Stimulated activated CD4-positive, alpha-beta T cell treated with anti-CD3 and anti-CD28 coated beads, Interleukin-4, amount 100 ng/mL, for 1 hour (primary cell): ENCODE results near the gene WAS.

Source experiments
- DNase-seq: peaks from one replicate; pipeline ENCODE4 v3.0.0-alpha.2; 2020

The WAS gene

GRCh38 chrX:48713847-48714246 lies 30.2 kb downstream of the WAS start:
- no peak for DNase-seq

- no peak for DNase-seq
Observed at GRCh38 chrX:48714573-48714972, 31.0 kb downstream of the WAS start.

DNA sequence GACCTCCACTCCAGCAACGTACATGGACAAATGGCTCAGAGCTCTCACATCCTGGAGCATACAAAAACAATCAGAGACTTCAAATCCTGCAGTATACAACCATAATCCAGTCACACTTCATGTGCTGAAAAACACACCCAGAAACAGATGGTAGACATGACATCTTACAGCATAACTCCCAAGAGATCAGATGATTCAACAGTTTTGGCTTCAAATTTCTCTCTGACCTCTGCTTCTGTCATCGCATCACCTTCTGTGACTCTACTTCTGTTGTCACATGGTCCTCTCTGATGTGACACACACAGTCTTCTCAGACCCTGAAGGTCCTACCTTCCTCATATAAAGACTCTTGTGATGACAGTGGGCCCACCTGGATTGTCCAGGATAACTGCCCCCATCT lies 31.5 kb downstream of the WAS start:
- DNase-seq, result no peak

GRCh38 chrX:48715876-48716502 lies 32.4 kb downstream of the WAS start:
- no peak for DNase-seq

DNA sequence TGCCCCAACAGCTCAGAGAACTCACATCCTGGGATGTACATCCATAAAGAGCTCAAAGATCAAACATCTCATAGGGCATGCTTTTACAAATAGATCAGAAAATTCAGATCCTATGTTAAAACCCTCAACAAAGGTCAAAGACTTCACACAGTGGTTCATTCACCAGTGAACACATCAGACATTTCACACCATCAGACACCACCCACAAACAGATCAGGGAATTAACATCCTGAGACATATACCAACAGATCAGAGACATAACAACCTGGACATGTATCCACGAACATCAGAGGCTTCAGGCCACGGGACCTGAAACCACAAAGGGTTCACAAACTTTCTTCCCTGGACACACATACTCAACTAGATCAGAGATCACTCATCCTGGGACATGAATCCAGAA lies 36.4 kb downstream of the WAS start:
- no peak for DNase-seq

- DNase-seq, result no peak
Observed at GRCh38 chrX:48720577-48721250, 37.1 kb downstream of the WAS start.

GRCh38 chrX:48721916-48722315 lies 38.3 kb downstream of the WAS start:
- DNase-seq, result no peak

- DNase-seq, result no peak
Observed at GRCh38 chrX:48726596-48726995, 43.0 kb downstream of the WAS start.

DNA sequence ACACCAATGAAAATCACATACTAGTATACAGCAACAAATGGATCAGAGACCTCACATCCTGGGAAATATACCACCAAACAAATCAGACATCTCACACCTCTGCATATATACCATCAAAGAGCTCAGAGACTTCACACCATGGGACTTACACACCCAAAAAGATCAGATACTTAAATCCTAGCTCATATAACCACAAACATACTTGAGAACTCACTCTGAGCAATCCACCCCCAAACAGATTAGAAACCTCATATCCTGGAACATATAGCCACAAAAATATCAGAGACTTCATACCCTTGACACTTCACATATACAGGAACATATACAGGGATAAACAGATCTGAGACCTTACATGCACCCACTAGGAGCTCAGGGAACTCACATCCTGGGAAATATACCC lies 45.1 kb downstream of the WAS start:
- DNase-seq, result no peak

DNA sequence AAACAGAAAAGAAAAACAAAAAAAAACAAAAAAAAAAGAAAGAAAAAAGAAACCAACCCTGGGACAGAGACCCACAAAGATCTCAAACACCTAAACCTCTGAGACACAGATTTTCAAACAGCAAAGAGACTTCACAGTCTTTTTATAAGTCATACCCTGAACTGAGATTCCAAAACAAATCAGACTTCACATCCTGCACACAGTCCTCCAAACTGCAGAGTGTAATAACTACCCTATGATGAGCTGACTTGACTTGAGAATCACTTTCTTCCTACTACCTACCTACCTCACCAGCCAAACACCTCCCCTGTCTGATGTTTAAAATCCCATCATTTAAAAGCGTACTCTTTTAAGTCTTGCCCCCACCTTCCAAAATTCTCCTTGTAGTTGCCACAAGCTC lies 52.7 kb downstream of the WAS start:
- no peak for DNase-seq

DNA sequence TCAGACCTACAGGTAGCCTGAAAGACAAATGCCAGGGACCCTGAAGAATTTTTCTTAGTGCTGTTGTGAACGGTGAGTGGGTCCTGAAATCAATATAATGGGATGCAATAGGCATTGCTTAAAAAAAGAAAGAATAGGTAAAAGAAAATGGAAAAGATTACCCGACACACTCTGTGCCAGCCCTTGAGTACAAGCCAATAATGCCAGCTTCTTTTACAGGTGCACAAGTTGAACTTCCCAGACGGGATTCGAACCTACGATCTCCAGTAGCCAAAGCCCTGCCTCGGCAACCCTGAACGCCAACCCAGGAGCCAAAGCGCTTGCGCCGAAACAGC lies 53.2 kb downstream of the WAS start:
- DNase-seq, result no peak

- DNase-seq, result peak; percentile 82
Observed at GRCh38 chrX:48737213-48737938, 53.8 kb downstream of the WAS start.

GRCh38 chrX:48737940-48738339 lies 54.3 kb downstream of the WAS start:
- DNase-seq, result no peak
